NCI-H2227 (cell line): ENCODE results near the gene CBX4.
A peak's percentile ranks its signal among the peaks of the same experiment; 100 is the strongest.

Experiments
- DNase-seq: peaks from one replicate; lab custom pipeline; 2025; ENCODE audit not compliant: unreplicated experiment; lab: John Stamatoyannopoulos, UW

Gene CBX4

DNA sequence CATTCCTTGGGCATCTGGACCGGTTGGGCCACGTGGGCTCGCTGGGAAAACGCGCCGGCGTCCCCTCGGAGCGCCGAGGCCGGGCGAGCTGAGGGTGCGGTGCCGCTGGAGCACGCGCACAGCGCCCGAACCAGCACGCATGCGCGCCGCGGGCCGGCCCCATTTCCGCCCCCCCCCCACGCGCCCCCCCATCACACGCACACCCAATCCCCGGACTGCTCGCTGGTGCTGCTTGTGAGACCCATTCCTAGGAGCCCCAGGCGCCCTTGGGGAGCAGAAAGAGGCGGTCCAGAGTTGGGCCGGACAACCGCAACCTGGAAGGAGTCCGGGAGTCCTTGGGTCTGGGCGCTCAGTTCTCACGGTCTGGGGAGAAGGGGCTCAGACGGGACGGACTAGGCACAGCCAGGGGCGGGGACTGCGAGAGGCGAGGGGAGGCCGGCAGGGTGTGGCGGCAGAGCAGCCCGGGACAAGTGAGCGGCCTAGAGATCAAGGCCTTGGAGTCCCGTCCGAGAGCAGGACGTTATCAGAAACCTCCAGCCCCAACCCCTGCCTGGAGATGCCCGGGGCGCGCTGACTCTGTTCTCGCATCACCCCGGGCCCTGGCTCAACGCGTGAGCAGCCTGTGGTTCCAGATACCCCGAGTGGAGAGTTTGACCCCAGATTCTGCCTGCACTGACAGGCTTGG, 36.4 kb downstream of the CBX4 start:
- DNase-seq = no peak

DNA sequence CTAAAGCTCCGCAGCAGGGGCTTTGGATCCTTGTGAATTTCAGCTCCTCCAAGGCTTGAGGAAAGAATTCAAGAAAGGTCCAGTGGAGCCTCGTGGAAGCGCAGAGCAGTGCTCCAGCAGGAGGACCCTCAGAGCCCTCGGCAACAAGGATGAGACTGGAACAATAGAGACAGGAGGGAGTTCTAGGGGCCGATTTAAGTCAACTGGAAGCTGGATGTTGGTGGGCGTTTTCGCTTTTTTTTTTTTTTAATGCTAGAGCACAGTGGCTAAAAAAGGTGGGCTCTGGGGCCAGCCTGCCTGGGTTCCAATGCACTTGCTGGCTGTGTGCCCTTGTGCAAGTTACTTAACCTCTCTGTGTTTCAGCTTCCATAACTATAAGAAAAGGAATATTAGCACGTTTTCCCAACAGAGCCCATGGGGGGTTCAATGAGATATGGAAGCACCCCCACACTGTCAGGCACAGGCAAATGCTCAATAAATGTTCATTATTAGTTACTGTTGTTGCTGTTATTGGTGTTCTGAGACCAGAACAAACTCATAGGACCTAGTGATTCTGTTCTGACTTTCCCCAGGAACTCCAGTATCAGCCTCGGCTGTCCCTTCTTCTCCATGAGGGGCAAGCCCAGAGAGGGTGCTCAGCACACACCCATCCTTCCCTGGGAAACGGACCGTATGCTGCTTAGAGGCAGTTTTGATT, 37.1 kb downstream of the CBX4 start:
- no peak for DNase-seq

DNA sequence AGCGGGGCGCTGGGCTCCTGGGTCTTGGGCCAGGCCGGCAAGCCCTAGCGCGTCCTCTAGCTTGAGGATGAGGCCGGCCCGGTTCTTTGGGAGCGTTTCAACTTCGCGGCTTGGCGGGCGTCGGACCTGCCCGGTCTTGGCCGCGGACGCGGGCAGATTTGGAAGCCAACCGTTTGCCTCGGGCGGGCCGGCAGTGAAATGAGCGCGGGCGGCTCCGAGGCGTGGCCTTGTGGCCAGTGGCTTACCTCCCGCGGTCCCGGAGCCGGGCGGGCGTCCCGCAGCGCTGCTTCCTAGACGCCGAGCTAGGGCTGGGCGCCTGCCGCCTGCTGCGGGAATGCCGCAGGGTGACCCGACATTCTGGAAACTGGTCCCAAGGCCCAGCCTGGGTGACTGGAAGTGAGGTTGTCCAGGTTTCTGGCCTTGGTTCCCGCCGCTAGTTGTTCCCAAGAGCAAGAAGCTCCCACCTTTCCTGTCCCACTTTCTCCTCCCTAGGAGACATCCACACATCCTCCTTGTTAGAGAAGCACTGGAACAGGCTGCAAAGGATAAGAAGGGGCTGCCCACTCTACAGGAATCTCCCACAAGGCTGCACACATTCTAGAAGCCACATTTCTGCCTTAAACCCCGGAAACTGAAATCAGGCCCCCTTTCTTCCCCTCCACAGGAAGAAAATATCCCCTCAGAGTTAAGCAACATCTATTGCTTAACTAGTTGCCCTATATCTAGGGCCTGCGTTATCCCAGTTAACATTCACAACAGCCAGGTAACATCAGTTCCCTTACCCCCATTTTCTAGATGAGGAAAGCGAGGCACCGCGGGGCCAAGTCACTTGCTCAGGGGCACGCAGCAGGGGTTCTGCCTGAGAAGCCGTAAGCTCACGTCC, 37.8 kb downstream of the CBX4 start:
- DNase-seq = peak; percentile 74

DNA sequence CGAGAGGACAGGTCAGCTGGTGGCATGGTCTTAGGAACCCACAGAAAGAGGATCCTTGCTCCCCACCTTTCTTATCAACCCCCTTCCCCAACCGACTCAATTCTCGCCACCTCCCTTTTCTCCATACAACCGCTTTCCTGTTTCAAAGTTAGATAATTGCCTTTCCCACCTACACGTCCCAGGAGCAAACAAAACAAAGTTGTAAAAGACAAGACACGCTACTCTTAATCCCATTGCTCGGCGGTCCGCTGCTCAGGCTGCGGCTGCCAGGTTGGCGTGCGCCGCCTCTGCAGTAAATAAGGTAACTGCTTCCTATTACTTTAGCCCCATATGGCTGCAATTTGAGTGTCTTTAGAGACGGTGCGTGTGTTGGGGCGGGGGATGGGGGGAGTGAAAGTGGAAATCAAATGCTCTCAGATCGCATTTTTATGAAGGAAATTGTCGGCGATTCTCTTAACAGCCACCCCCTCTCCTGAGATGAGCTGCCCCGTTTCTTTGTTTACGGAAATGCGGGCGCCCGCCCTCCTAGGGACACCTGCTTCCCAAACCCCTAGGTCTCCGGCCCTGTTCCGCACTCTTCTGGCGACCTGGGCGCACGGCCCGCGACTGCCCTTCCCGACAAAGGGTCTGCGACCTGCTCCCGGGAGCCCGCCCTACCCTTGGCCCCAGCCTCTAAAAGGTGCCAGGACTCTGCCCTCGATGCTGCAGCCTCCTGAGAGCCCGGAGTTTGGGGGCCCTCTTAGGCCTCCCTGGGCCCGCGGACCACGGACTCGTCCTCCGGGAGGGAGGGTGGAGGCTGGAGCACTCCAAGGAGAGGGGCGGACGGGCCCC, 38.7 kb downstream of the CBX4 start:
- peak; percentile 87 for DNase-seq

DNA sequence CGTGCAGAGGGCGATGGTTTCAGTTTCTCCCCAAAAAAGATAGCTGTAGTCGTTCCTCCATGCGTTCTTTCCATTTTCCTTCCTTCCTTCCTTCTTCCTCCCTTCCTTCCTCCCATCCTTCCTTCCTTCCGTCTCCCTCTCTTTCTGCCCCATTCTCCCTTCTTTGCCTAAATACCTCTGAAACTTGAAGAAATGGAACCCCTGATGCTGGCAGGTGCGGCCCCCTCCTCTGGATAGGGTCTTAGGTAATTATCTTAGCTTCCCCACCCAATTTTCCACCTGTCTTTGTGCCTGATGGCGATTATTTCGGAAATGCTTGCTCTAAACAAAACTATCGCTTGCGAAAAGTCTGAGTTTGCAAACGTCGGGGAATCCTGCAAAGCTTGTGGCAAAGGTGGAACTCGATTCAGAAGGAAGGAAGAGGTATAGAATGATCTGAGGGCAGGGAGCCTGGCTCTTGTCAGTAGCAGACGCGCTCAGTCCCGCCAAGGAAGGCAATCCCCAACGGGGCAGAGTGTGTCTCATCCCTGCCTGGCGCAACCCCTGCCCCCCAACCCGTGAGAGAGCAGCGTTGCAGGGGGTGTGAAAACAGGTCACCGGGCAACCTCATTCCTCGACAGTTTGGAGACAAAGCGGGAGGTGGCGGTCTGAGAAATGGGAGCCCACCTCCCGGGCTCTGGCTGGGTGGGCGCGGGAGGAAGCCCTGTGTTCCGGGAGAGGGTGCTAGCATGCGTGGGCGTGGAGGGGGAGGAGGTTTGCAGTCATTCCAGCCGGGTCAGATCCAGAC, 39.5 kb downstream of the CBX4 start:
- no peak for DNase-seq

DNA sequence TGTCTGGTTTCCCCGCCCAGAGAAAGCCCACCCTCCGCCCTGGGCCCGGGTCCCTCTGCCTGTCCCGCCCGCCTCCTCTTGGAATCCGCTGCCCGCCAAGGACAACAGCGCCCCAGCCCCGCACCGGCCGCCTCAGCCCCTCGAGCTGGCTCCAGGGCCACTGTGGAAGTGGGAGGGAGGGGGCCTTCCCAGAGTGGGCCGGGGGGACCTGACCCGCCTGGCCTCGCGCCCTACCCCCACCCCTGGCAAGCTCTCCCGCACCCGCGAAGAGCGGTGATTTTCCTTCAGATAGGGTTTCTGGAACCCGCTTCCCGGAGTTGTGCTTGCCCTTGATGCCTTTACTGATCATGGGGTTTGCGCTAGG, 40.1 kb downstream of the CBX4 start:
- no peak for DNase-seq

DNA sequence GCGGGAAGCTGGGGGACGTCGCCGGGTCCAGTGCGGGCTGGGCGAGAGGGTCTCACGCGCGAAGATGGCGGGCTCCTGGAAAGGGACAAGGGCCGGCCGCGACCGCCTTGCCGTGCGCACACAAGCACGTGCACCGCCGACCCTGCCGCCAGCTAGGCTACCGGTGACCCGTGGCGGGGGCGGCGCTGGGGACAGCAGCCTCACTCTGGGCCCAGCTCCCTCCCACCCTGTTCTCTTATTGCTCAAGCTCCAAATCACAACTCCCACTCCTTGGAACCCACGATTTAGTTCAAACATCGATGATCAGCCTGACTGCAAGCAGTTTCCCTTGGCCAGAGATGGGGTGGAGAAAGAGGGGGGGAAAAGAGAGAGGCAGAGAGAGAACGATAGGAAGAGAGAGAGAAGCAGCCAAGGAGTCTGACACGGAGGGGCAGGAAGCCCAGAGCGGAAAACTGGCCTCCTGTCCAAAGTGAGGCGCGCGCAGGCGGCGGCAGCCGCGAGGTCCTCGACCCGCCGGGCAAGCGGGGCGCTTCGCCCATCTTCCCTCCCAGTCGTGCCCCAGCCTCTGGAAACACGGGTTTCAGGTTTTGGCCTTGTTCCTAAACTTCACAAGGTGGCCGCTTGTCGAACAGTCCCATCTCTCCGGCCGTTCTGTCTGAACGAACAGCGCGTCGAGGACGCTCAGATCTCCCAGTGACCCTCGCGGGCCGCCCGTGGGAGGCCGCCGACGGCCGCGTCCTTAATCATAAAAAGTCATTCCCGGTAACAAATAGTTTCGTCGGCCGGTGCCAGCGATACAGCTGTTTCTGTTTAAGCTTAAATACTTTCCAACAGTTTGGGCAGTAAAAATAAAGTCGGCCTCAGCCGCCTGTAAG, 40.7 kb downstream of the CBX4 start:
- DNase-seq = no peak

DNA sequence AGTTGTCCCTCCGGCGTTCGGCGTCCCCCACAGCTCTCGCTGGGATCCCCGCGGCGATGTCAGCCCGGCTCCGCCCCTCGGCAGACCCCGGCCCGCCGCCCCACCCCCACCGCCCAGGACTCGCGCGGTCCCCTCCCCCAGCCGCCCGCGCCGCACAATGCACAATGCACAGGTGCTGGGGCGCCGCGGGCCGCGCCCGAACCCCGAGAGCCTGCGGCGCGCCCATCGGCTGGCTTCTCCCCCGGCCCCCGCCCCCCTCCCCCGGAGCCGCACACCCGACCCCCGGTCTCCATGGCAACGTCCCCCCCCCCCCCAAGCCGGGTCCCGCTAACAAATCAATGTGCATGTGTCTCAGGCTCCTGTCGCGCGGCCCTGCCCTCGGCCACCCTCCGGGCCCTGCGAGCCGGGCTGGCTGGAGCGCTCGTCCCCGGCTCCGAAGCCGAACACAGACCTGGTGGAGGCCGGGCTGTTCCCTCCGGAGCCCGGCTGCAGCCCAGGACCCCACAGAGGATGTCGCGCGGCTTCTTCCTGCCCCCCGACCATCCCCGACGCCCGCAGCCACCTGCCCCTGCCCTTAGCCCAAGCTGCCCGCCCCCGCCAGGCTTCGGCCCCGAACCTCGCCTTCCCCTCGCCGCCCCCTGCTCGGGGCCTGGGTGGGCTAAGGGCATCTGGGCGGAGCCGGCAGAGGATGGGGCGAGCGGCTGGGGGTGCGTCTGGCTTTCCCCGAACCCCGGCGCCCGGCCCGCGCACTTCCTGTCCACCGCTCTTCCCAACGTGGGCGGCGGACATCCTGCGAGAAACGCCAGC, 41.5 kb downstream of the CBX4 start:
- peak; percentile 90 for DNase-seq

DNA sequence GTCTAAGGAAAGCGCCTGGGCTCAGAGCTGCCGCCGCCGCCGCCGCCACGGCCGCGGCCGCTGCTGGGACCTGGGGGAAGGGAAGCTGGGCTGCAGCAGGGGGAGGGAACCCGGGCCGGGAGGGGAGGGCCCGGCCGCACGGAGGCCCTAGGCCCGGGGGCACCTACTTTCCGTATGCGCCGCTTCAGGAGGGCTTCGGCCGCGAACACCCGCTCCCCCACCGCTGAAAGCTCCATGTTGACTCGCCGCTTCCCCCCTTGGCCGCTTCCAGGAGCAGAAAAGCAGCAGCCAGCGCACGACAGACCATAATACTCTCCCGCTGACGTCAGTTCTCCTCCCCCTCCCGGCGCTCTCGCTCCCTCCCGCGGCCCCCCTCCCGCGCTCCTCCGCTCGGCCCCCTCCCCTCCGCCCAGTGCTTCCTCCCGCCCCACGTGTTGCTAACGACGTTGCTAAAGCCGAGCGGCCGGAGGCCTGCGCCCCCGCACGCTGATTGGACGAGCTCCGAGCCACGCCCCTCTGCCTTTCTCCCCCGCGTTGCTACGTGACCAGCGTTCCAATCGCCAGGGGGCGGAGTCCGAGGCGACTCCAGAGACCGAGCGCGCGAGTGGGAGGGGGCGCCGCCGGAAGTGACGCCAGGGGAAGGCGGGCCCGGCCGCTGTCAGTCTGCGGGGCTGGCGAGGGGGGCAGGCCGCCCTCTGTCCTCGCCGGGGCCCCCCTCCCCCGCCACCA, 42.3 kb downstream of the CBX4 start, which contains the start of gene CBX8:
Gene CBX8, minus strand, starts transcription at position 315 of the 729 bp plus-strand sequence. Its CDS starts 79 bp downstream, at position 236.
- peak; percentile 100 for DNase-seq

DNA sequence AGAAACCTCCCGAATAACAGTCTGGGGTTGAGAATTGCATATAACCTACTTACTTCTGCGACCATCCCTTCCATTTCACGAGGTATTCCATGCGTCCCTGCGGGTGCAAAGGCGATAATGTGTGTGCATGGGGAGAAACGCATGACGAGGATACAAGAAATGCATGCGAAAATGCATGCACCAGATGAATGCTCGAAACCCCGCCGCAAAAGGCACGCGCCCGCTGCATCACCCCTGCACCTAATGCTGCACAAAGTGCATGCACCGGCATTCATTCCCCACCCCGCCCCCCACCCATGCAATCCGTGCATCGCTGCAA, 42.8 kb downstream of the CBX4 start:
- DNase-seq = no peak

DNA sequence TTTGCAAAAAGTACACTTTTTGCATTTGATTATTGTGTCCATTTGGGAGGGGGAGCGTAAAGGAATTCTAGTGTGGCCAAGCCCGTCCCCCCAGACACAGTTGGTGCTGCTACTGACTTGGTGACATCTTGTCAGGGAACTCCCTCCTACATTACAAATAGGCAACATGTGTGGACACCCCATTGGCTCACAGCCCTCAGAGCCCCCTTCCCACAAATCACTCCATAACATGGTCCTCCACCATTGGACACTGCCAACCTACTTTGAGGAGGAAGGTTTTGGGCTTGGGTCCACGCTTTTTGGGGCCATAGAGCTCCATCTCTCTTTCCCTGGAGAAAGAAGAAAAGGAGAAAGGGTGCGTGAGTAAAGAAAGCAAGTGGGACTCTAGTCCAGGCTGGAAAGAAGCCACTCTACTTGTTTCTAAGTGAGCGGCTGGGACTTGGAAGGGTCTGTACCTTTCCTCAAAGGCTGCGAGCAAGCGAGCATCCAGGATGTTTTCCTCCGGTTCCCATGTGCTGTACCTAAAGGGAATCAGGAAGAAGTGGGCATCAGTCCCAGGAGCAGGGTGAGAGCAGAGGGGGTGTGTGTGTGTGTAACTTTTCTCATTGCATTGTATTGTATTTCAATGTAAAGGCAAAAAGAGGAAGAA, 43.3 kb downstream of the CBX4 start:
- DNase-seq = peak; percentile 30

DNA sequence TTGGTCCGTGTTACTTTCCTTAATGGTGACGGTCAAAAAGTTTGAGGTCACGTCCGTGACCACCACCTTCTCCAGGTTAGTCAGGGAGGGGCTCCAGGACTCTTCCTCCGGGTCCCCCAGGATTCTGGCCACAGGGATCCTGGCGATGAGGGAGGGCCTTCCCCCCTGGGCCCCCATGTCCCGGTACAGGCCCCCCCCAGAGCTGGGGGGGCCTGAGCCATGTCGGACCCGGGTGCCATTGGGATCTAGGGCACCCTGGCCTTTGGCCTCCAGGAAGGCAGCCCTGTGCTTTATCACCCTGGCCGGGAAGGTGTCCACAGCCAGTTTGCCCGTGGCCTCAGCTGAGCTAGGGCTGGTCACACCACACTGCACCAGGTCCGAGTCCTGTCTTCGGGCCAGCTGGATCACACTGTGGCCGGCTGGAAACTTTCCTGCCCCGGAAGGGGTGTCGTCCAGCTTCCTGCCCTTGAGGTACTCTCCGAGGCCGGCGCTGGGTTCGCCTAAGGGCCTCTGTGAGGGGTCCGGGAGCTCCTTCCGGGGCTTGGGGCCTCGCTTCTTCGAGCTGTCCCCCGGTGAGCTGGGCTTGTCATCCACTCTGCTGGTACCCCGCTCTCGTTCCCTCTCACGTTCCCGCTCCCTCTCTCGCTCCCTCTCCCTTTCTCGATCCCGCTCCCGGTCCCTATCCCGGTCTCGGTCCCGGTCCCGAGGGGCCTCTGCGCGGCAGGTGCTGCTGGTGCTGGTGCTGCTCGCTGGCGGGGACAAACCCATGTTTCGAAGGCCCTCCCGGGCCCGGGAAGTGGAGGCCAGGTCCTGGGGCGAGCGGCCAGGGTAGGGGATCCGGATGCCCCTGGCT, 44.4 kb downstream of the CBX4 start:
- DNase-seq = no peak

DNA sequence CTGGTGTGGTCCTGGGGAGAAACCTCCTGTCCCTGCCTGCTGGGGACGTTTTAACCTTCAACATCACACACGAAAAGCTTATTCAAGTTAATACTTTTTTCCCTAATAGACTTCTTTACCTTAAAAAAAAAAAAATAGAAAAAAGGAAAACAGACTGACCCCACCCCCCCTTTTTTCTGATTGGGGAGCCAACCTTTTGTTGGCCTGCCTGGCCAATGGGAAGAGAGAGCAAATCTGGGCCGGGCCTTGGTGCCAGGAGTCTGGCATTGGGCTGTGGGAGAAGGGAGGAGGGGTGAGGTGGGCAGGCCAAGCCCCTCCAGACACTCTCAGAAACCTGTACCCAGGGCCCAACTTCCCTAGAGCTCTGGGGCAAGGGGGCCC, 45.3 kb downstream of the CBX4 start:
- peak; percentile 86 for DNase-seq

DNA sequence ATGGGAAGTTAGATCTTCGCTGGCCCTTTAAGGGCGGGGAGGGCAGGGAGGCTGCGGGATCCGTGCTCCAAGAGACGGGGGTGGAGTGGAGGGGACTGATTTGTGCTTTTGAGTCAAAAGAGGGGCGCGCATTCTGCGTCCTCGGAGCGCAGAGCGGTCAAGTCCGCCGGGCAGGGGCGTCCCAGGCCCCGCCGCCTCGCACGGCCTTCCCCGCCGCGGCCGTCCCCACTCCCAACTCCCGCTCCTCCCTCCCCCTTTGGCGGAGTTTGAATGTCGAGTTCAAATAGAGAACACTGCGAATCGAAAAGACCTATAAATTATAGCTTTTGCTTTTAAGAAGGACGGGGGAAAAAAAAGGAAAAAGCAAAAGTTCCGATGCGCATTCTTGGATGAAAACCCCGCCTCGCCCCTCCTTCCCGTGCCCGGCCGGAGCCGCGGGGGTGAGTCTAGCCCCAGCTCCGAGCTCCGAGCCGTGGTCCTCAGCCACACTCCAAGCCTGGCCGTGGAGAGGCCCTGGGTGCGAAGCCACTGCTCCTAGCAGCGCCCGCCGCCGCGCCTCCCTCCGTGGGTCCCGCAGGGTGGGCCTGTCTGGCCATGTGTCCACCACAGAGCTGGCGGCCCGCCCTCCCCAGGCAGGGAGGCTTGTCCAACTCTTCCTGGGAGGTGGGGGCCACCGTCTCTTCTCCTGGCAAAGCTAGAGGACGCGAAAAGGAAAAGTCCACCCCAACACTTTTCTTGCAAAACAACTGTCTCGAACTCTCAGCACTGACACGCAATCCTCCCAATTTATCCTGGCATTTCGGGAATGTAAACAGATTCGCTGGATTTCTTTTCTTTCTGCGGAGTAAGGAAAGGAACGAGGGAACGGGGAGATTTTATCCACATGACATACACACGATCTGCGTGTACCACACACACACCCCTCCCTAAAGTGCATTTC, 46.0 kb downstream of the CBX4 start:
- DNase-seq = peak; percentile 72

DNA sequence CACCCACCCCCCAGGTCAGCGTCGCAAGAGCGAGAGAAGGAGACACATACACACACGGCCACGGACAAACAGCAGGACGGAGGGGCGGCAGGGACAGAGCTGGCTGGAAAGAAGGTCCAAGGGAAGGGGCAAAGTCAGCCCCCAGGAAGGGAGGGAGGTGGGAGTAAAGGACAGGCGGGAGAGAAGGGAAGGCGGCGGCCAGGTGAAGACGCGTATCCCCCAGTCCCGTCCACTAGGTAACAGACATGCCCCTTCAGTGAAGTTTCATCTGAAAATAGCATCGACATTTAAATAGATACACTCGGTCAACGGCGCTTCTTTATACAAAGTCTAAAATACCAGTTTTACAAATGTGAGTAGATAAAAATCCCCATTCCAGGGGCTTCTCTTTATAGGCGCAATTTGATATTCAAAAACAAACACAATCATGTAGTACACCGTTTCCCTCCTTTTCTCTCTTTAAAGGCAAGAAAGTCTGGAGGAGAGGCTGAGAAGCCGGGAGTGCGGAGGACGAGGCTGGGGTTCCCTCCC, 46.8 kb downstream of the CBX4 start:
- no peak for DNase-seq
